RCC 7860 (cell line): ENCODE results near the gene TMEM156.
A peak's percentile ranks its signal among the peaks of the same experiment; 100 is the strongest.
"Not testable (repeated sequence)": the region's sequence is repeated elsewhere in the genome, so short reads cannot be mapped to it uniquely, and the experiment has no call there.

Source experiments
- DNase-seq: peaks from one replicate; pipeline ENCODE4 v3.0.0-alpha.2; 2015; ENCODE audit warnings: low spot score
- FAIRE-seq: peaks from 2 replicates; lab custom pipeline; 2012; peaks lifted over from hg19 to GRCh38; lab: Jason Lieb, UNC

TMEM156 gene

DNA sequence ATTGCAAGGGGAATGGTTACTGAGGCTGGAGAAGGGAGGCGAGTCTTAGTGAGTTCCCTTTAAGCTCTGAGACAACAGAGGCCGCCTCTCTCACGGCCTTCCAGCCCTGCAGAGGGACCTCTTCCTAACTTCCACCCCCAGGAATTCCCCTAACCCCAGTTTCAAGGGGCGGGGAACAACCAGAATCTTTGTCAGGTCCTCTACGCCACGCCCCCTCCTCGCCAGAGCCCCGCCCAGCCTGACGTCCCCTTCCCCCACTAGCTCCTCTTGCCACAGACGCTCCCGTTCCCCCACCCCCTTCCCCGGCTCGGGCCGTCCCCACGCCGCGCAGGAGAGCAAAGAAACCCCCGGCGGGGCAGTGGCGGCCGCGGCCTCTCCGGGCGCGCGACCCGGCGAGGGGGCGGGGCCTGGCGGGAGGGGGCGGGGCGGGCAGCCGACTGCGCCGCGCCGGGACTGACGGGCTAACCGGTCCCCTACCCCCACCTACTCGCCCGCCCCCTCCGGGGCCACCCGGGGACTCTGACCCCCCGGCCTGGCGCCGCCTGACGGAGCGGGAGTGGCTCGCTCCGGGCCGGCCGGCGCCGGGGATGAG, 12.3 kb upstream of the TMEM156 start:
- DNase-seq (peak; percentile 82), FAIRE-seq (no peak)

- FAIRE-seq (no peak), DNase-seq (no peak)
Measured at GRCh38 chr4:39043861-39044363, 11.7 kb upstream of the TMEM156 start.

DNA sequence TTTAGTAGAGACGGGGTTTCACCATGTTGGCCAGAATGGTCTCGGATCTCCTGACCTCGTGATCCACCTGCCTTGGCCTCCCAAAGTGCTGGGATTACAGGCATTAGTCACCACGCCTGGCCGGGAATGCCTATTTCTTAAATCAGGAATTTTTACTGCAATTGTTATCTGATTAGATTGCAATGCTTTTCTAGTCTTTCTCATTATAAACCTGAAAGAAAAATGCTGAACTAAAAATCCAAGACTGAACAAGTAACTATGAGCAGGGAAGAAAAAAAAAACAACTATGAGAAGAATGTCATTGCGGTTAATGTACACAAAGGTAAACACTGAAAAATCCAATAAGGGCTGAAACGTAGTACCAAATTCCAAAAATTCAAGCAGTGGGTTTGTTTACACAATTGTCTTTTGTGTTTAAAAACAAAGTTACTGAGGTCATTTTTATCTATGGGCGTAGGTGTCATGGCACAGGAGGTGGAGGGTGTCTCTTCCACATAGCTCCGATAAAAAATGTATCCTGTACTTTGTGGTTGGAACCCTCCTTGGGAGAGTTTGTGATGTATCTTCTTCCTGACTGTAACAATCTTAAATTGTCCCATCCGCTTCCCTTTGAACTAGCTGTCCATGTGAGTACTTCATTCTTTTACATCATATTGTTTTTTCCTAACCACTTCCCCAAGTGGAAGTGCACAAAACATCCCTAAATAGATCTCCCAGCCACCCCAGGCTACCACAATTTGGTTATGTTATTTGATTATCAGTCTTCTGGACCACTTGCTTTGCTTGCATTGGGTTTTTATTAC, 11.1 kb upstream of the TMEM156 start:
- no peak for FAIRE-seq
- DNase-seq: no peak

GRCh38 chr4:39042366-39042765, 10.2 kb upstream of the TMEM156 start:
- FAIRE-seq: no peak
- DNase-seq: no peak

DNA sequence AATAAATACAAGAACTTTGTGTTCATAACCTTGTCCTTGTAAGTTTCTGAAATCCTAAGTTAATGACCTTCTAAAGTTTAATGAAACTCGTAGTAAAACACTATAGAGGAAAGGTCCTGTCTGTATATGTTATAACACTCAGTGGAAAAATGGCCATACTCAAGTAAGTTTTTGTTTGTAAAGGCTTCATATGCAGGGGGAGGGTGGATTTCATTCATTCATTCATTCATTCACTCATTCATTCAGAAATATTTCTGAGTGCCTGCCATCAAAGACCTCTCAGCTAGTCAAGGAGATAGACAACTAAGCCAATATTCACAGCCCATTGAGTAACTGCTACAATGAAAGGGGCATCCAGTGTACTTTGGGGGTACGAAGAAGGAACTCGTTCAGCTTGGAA, 6.9 kb upstream of the TMEM156 start:
- DNase-seq (no peak), FAIRE-seq (no peak)

GRCh38 chr4:39037941-39038340, 5.7 kb upstream of the TMEM156 start:
- DNase-seq (no peak), FAIRE-seq (no peak)

DNA sequence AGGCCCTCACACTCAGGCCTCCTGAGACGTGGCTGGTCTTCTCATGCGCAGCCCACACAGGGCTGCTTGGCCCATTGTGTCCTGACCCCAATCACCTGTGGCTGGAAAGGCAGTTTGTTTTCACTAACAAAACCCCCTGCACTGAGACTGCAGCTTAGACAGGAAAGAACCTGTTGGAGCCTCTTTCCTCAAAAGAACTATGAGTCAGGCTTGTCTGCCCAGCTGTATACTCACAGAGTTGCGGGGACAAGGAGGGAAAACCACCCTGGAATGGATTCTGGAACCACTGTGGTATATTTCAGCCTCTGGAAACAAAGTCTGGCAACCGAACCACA, 5.2 kb upstream of the TMEM156 start:
- DNase-seq (no peak), FAIRE-seq (peak; percentile 48)

- DNase-seq: no peak
Measured at GRCh38 chr4:39036172-39036571, 4.0 kb upstream of the TMEM156 start.

GRCh38 chr4:39031590-39032020, 604 bp downstream of the TMEM156 start:
- FAIRE-seq, DNase-seq: not testable (repeated sequence)

More at GRCh38 chr4:39036172-39036571, 4.0 kb upstream of the TMEM156 start:
- FAIRE-seq: no peak

- DNase-seq: no peak
- FAIRE-seq: no peak
Measured at GRCh38 chr4:39030725-39031124, 1.5 kb downstream of the TMEM156 start.

DNA sequence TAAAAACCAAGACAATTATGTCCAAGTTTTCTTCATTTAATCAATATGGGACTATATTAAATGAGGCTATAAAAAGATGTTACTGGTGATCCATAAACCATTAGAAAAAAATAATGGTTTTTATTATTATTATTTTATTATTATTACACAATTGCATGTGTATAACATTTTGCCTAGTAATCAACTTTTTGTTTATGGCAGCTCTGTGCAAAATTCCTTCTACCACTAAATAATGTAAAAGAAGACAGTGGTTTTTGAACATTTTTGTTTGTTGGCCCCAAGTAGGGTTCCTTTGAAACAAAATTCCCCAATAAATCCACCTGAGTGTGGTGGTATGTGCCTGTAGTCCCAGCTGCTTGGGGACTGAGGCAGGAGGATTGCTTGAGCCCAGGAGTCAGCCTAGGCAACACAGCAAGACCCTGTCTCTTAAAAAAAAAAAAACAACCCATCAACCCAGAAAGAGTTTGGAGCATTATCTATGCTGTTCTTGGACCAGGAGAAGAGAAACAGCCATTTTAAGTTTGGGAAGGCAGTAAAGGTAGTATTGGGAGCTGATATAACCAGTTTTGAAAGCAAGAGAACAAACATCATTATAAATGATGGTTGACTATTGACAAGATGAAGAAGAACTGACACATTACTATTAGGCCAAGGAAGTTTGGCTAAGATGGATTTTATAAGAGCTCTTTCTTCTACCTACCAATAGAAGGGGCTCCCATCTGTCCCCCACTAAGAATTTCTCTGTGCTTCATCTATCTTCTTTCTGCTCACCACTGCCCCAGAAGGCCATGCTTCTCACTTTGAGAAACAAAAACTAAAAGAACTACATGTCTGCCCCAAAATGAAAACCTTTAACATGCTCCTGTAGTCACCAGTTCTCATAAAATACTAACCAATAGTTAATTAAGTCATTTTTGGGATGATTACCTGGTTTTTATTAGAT, 2.2 kb downstream of the TMEM156 start:
- DNase-seq (no peak), FAIRE-seq (no peak)

DNA sequence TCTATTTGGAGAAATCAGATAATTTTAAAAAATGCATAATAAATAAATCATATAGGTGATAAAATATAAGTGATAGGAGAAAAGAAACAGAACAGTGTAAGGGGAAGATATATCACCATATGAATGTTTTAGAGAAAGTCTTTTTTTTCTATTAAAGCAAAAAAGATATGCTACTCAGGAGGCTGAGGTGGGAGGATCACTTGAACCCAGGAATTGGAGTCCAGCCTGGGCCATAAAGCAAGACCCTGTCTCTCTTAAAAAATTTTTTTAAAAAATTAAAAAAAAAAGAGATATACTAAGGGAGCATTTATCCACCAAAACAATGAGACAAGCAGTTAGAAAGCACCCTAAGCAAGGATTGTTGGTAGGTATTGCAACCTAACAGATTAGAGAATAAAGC, 6.1 kb downstream of the TMEM156 start:
- FAIRE-seq: no peak

DNA sequence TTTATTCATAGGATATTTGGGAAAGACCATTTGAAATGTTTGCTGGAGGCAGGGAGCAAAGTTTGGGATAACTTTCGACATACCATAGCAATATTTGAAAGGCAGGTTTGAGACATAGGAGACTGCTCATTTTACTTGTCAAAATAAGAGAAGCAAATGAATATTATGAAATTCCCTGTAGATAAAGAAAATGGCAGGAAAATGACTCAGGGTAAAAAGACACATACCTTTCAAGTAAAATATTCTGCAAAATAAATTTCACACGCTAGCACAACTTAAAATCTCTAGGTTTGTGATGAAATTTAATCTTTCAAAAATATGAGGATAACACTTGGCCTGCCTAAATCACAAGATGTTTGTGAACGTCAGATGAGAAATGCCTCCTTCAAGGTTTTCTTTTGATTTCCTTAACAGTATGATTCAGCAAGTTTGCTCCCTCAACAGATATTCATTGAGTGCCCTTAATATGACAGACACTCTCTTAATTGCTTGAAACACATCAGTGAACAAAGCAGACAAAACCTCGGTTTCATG, 6.6 kb downstream of the TMEM156 start:
- FAIRE-seq: no peak
- no peak for DNase-seq

More for the DNA sequence above, 6.1 kb downstream of the TMEM156 start:
- DNase-seq: no peak

DNA sequence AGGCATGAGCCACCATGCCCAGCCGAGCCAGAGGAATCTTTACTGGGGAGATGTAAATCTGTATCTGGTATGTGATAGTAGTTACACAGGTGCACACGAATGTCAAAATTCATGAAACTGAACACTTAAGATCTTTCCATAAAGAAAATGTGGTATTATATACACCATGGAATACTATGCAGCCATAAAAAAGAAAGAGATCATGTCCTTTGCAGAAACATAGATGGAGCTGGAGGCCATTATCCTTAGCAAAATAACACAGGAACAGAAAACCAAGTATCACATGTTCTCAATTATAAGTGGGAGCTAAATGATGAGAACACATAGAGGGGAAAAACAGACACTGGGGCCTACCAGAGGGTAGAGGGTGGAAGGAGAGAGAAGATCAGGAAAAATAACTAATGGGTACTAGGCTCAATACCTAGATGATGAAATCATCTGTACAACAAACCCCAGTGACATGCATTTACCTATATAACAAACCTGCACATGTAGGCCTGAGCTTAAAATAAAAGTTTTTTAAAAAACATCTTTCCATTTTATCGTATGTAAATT, 7.8 kb downstream of the TMEM156 start:
- DNase-seq (no peak), FAIRE-seq (no peak)

DNA sequence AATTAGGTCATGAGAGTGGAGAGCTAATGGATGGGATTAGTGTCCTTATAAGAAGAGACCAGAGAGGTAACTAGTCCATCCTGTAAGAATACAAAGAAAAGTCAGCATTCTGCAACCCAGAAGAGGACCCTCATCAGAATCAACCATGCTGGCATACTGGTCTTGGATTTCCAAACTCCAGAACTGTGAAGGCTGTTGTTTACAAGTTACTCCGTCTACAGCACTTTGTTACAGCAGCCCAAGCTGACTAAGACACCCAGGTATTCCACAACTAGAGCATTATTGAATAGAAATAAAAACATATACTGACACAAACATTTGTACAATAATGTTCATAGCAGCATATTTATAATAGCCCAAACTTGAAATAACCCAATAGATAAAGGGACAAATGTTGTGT, 9.2 kb downstream of the TMEM156 start:
- DNase-seq: no peak
- no peak for FAIRE-seq

DNA sequence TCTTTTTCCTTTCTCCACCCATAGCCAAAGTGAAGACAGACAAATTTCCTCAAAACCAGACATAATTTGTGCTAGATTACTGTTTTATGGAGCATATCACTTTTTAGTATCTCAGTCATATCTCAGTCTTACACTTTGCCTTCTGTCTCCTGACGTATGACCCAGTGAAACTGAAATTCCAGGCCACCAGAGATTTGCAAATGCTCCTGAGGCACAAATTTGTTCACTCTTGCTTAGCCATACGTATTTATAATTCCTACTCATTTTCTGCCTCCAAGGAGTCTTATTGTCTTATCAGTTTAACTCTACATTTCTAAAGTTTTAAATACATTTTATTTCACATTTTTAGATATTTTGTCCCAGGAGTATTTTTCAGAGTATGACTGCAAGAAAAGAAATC, 10.0 kb downstream of the TMEM156 start:
- FAIRE-seq: no peak
- DNase-seq: no peak

DNA sequence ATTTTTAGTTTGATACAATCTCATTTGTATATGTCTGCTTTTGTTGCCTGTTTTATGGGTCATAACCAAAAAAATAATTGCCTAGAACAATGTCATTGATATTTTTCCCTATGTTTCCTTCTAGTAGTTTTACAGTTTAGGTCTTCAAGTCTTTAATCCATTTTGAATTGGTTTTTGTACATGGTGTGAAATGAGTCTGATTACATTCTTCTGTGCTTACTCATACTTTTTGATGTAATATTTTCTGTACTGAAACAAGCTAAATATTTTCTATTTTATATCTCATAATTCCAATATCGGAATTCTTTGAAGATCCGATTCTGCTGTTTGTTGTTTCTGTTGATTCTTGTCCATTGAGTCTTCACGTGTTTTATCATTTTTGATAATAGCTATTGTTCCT, 10.6 kb downstream of the TMEM156 start:
- FAIRE-seq: no peak

DNA sequence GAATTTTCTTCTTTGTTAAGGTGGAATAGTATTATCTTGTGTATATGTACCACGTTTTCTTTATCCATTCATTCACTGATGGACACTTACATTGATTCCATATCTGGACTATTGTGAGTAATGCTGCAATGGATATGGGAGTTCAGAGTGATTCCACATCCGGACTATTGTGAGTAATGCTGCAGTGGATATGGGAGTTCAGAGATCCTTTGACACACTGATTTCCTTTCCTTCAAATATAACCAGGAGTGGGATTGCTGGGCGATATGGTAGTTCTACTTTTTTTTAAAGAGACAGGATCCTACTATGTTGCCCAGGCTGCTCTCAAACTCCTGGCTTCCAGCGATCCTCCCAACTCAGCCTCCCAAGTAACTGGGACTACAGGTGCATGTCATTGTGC, 12.1 kb downstream of the TMEM156 start:
- FAIRE-seq: no peak
- DNase-seq: no peak

More for the DNA sequence above, 10.6 kb downstream of the TMEM156 start:
- DNase-seq: no peak

DNA sequence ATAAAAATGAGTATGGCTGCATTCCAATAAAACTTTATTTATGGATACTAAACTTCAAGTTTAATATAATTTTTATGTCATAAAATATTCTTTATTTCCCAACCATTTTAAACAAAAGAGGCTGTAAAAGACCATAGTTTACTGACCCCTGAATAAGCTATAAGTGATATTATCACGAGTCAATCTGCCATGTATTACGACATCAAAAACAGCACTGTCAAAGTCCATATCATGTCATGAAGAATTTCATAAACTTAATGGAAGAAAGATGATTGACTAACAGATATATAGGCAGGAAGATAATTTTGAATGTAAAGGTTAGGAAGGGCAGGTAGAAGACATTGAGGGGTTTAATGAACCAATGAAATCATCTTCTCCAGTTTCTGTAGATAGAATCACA, 18.2 kb downstream of the TMEM156 start:
- no peak for FAIRE-seq
- DNase-seq: no peak

DNA sequence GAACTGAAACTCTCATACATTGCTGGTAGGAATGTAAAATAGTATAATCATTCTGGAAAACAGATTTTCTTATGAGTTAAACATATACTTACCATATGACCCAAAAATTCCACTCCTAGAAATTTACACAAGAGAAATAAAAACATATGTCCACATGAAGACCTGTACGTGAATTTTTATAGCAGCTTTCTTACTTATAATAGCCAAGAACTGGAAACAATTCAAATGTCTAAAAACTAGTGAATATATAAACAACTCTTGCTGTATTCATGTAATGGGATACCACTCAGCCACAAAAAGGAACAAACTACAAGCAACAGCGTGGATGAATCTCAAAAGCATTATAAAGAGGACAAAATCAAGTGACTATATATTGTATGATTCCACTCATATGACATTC, 27.5 kb downstream of the TMEM156 start:
- FAIRE-seq (no peak), DNase-seq (no peak)

GRCh38 chr4:39002058-39002457, 30.2 kb downstream of the TMEM156 start:
- not testable (repeated sequence) for DNase-seq, FAIRE-seq
